ENCODE measurements around the gene PVALEF.

DNA sequence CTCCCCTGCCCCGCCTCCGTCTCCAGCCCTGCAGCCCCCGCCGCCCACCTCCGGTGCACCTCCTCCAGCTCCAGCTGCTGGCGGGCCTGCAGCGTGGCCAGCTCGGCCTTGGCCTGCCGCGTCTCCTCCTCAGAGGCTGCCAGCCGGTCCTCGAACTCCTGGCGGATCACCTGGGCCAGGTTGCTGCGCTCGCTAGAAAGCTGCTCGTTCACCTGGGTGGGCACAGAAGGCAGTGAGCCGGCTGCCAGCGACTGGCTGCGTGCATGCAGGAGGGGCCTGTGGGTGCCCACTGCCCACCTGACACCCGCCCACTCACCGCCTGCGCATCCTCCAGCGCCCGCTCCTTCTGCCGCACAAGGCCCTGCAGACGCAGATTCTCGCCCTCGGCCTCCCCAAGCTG is 25.3 kb downstream of the PVALEF start:
- TF ChIP-seq, protein P1, sequence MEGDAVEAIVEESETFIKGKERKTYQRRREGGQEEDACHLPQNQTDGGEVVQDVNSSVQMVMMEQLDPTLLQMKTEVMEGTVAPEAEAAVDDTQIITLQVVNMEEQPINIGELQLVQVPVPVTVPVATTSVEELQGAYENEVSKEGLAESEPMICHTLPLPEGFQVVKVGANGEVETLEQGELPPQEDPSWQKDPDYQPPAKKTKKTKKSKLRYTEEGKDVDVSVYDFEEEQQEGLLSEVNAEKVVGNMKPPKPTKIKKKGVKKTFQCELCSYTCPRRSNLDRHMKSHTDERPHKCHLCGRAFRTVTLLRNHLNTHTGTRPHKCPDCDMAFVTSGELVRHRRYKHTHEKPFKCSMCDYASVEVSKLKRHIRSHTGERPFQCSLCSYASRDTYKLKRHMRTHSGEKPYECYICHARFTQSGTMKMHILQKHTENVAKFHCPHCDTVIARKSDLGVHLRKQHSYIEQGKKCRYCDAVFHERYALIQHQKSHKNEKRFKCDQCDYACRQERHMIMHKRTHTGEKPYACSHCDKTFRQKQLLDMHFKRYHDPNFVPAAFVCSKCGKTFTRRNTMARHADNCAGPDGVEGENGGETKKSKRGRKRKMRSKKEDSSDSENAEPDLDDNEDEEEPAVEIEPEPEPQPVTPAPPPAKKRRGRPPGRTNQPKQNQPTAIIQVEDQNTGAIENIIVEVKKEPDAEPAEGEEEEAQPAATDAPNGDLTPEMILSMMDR (optimal IDR thresholded peaks at IDR 0.05 in 1 of 3, IDR thresholded peaks at IDR 0.05 in 1 of 3, conservative IDR thresholded peaks at IDR 0.05 in 1 of 3; ENCODE audit: extremely low read depth in 1 of 3, insufficient read depth in 2 of 3, low read length in 3 of 3), result no peak
- no peak for TF ChIP-seq EZH2 (IDR thresholded peaks at IDR 0.05; ENCODE audit: low read length)

Measured in keratinocyte (primary cell).